T-helper 9 cell (primary cell): ENCODE measurements around the gene ME1.
"Not testable (repeated sequence)": the region's sequence is repeated elsewhere in the genome, so short reads cannot be mapped to it uniquely, and the experiment has no call there.

Experiments used
- DNase-seq: peaks from one replicate; pipeline ENCODE4 v3.0.0-alpha.2; 2020

Gene ME1

GRCh38 chr6:83352424-83353061 is 78.3 kb downstream of the ME1 start:
- no peak for DNase-seq

- no peak for DNase-seq
Measured at GRCh38 chr6:83343121-83343520, 87.7 kb downstream of the ME1 start.

GRCh38 chr6:83341765-83342164 is 89.1 kb downstream of the ME1 start:
- no peak for DNase-seq

GRCh38 chr6:83333916-83334315 is 96.9 kb downstream of the ME1 start:
- DNase-seq = not testable (repeated sequence)

GRCh38 chr6:83333500-83333899 is 97.4 kb downstream of the ME1 start:
- no peak for DNase-seq

GRCh38 chr6:83314693-83315092 is 116.2 kb downstream of the ME1 start:
- no peak for DNase-seq

GRCh38 chr6:83313882-83314281 is 117.0 kb downstream of the ME1 start:
- DNase-seq = no peak

GRCh38 chr6:83311231-83311630 is 119.6 kb downstream of the ME1 start:
- DNase-seq = no peak

- no peak for DNase-seq
Measured at GRCh38 chr6:83310046-83310445, 120.8 kb downstream of the ME1 start.

- DNase-seq = no peak
Measured at GRCh38 chr6:83309344-83309743, 121.5 kb downstream of the ME1 start.

GRCh38 chr6:83308833-83309232 is 122.0 kb downstream of the ME1 start:
- no peak for DNase-seq

- no peak for DNase-seq
Measured at GRCh38 chr6:83307849-83308248, 123.0 kb downstream of the ME1 start.

- DNase-seq = no peak
Measured at GRCh38 chr6:83303426-83303825, 127.4 kb downstream of the ME1 start.

- DNase-seq = no peak
Measured at GRCh38 chr6:83294676-83295075, 136.2 kb downstream of the ME1 start.

- DNase-seq = no peak
Measured at GRCh38 chr6:83292900-83293843, 137.7 kb downstream of the ME1 start.

- not testable (repeated sequence) for DNase-seq
Measured at GRCh38 chr6:83287298-83287697, 143.6 kb downstream of the ME1 start.

GRCh38 chr6:83285917-83286316 is 144.9 kb downstream of the ME1 start:
- no peak for DNase-seq

GRCh38 chr6:83273596-83273995 is 157.3 kb downstream of the ME1 start:
- DNase-seq = no peak

GRCh38 chr6:83270971-83271719 is 159.7 kb downstream of the ME1 start:
- DNase-seq = no peak

GRCh38 chr6:83265384-83265783 is 165.5 kb downstream of the ME1 start:
- no peak for DNase-seq

GRCh38 chr6:83260577-83260976 is 170.3 kb downstream of the ME1 start:
- no peak for DNase-seq

- no peak for DNase-seq
Measured at GRCh38 chr6:83258517-83258916, 172.3 kb downstream of the ME1 start.

GRCh38 chr6:83257791-83258190 is 173.1 kb downstream of the ME1 start:
- no peak for DNase-seq
